Measurements from ENCODE around the gene LTV1. TPM values are rescaled to one million over a fixed set of nuclear protein-coding genes. Genes with fewer than 3 reads are reported as not detected.
"Not testable (repeated sequence)": the region's sequence is repeated elsewhere in the genome, so short reads cannot be mapped to it uniquely, and the experiment has no call there.

The LTV1 gene
- total RNA-seq, 1 donor from 2014 or later = 12.4 TPM

- ATAC-seq; intact Hi-C loops (cut with DNase I); DNase-seq (ENCODE audit: missing footprints): not testable (repeated sequence)
Measured at GRCh38 chr6:143874503-143874902, 31.4 kb downstream of the LTV1 start.

GRCh38 chr6:143877584-143878271 lies 34.6 kb downstream of the LTV1 start:
- no peak for ATAC-seq
- intact Hi-C loops (cut with DNase I) = no loop called here
- DNase-seq (ENCODE audit: missing footprints) = no peak

GRCh38 chr6:143878272-143878760 lies 35.2 kb downstream of the LTV1 start:
- intact Hi-C loops (cut with DNase I) = no loop called here
- ATAC-seq (no peak), DNase-seq (ENCODE audit: missing footprints) (no peak)

- ATAC-seq = no peak
- no peak for DNase-seq (ENCODE audit: missing footprints)
- intact Hi-C loops (cut with DNase I) = no loop called here
Measured at GRCh38 chr6:143880412-143880811, 37.3 kb downstream of the LTV1 start.

GRCh38 chr6:143882401-143882930 lies 39.3 kb downstream of the LTV1 start:
- intact Hi-C loops (cut with DNase I) = no loop called here
- DNase-seq (ENCODE audit: missing footprints) (no peak), ATAC-seq (no peak)

- no peak for ATAC-seq
- DNase-seq (ENCODE audit: missing footprints) = no peak
- intact Hi-C loops (cut with DNase I) = no loop called here
Measured at GRCh38 chr6:143884216-143884900, 41.2 kb downstream of the LTV1 start.

- ATAC-seq (no peak), DNase-seq (ENCODE audit: missing footprints) (no peak)
- intact Hi-C loops (cut with DNase I) = no loop called here
Measured at GRCh38 chr6:143885116-143885515, 42.0 kb downstream of the LTV1 start.

- ATAC-seq = no peak
- intact Hi-C loops (cut with DNase I) = no loop called here
- no peak for DNase-seq (ENCODE audit: missing footprints)
Measured at GRCh38 chr6:143894655-143895054, 51.5 kb downstream of the LTV1 start.

GRCh38 chr6:143896126-143896860 lies 53.2 kb downstream of the LTV1 start:
- DNase-seq (ENCODE audit: missing footprints) (no peak), ATAC-seq (no peak)
- intact Hi-C loops (cut with DNase I) = no loop called here

- DNase-seq (ENCODE audit: missing footprints) (no peak), ATAC-seq (no peak)
- intact Hi-C loops (cut with DNase I) = no loop called here
Measured at GRCh38 chr6:143900358-143900757, 57.2 kb downstream of the LTV1 start.

GRCh38 chr6:143901885-143902750 lies 59.0 kb downstream of the LTV1 start:
- intact Hi-C loops (cut with DNase I) = no loop called here
- no peak for DNase-seq (ENCODE audit: missing footprints)
- ATAC-seq = peak; percentile 94

GRCh38 chr6:143902827-143903226 lies 59.7 kb downstream of the LTV1 start:
- ATAC-seq (no peak), DNase-seq (ENCODE audit: missing footprints) (no peak)
- intact Hi-C loops (cut with DNase I) = no loop called here

- ATAC-seq = no peak
- intact Hi-C loops (cut with DNase I) = no loop called here
- no peak for DNase-seq (ENCODE audit: missing footprints)
Measured at GRCh38 chr6:143911028-143911427, 67.9 kb downstream of the LTV1 start.

GRCh38 chr6:143912671-143913070 lies 69.5 kb downstream of the LTV1 start:
- intact Hi-C loops (cut with DNase I) = no loop called here
- ATAC-seq = no peak
- DNase-seq (ENCODE audit: missing footprints) = no peak

Other genes starting within 250 kb of the LTV1 start
- 75.9 TPM for gene PHACTR2, start 165.4 kb upstream of the LTV1 start, total RNA-seq
- gene ZC2HC1B, start 21.1 kb downstream of the LTV1 start, total RNA-seq = not detected
- 13.1 TPM for gene PLAGL1, start 164.9 kb downstream of the LTV1 start, total RNA-seq

Measured in Right ventricle myocardium inferior (tissue), 1 donor.